ENCODE results near the gene CCSER1.

CCSER1 gene

GRCh38 chr4:90727938-90728337, 600.7 kb downstream of the CCSER1 start:
- no peaks in the 10 kb centered on the region for H4K20me1 ChIP-seq (ENCODE audit: control insufficient read depth, insufficient read depth, low read depth, low read length)
- H3K4me2 ChIP-seq (ENCODE audit: low read length), result no peak overlapping the region
- H3K36me3 ChIP-seq (ENCODE audit: control insufficient read depth, low read length), result no peaks in the 10 kb centered on the region
- H3F3A ChIP-seq (ENCODE audit: control insufficient read depth, insufficient read depth), result no peaks in the 10 kb centered on the region
- H3K79me2 ChIP-seq (ENCODE audit: control insufficient read depth, low read length), result no peaks in the 10 kb centered on the region
- H3K4me1 ChIP-seq (ENCODE audit: control insufficient read depth, low read length), result no peaks in the 10 kb centered on the region
- H3K27me3 ChIP-seq (ENCODE audit: control insufficient read depth, low read length), result no peaks in the 10 kb centered on the region
- no peak overlapping the region for H3K27ac ChIP-seq (ENCODE audit: low read depth, low read length)
- no peaks in the 10 kb centered on the region for H3K9me2 ChIP-seq (replicated peaks; ENCODE audit: control insufficient read depth, low read length)
- no peak for TF ChIP-seq CTCF (IDR thresholded peaks at IDR 0.05; ENCODE audit: low read depth, low read length, poor library complexity, severe bottlenecking)
- no peak for TF ChIP-seq EZH2phosphoT487 (IDR thresholded peaks at IDR 0.05; ENCODE audit: borderline replicate concordance, low read length)
- H3K9me3 ChIP-seq (ENCODE audit: control insufficient read depth, insufficient read depth, low read length), result no peaks in the 10 kb centered on the region
- H3K4me3 ChIP-seq (ENCODE audit: low read length), result no peak overlapping the region

GRCh38 chr4:90730752-90731151, 603.6 kb downstream of the CCSER1 start:
- Histone ChIP-seq H3F3A (ENCODE audit: control insufficient read depth, insufficient read depth) (no peaks in the 10 kb centered on the region), H3K9me2 (replicated peaks; ENCODE audit: control insufficient read depth, low read length) (no peaks in the 10 kb centered on the region)
- TF ChIP-seq EZH2phosphoT487 (IDR thresholded peaks at IDR 0.05; ENCODE audit: borderline replicate concordance, low read length) (no peak), CTCF (IDR thresholded peaks at IDR 0.05; ENCODE audit: low read depth, low read length, poor library complexity, severe bottlenecking) (no peak)

GRCh38 chr4:90733211-90733610, 606.0 kb downstream of the CCSER1 start:
- H3K36me3 ChIP-seq (ENCODE audit: control insufficient read depth, low read length), result no peaks in the 10 kb centered on the region
- TF ChIP-seq EZH2phosphoT487 (IDR thresholded peaks at IDR 0.05; ENCODE audit: borderline replicate concordance, low read length) (no peak), CTCF (IDR thresholded peaks at IDR 0.05; ENCODE audit: low read depth, low read length, poor library complexity, severe bottlenecking) (no peak)
- no peaks in the 10 kb centered on the region for H3K79me2 ChIP-seq (ENCODE audit: control insufficient read depth, low read length)
- H3K27ac ChIP-seq (ENCODE audit: low read depth, low read length), result no peak overlapping the region
- H3K4me1 ChIP-seq (ENCODE audit: control insufficient read depth, low read length), result no peaks in the 10 kb centered on the region
- no peaks in the 10 kb centered on the region for H3K9me2 ChIP-seq (replicated peaks; ENCODE audit: control insufficient read depth, low read length)
- H3F3A ChIP-seq (ENCODE audit: control insufficient read depth, insufficient read depth), result no peaks in the 10 kb centered on the region
- H3K4me3 ChIP-seq (ENCODE audit: low read length), result no peak overlapping the region
- no peaks in the 10 kb centered on the region for H4K20me1 ChIP-seq (ENCODE audit: control insufficient read depth, insufficient read depth, low read depth, low read length)
- no peaks in the 10 kb centered on the region for H3K9me3 ChIP-seq (ENCODE audit: control insufficient read depth, insufficient read depth, low read length)
- no peak overlapping the region for H3K4me2 ChIP-seq (ENCODE audit: low read length)
- H3K27me3 ChIP-seq (ENCODE audit: control insufficient read depth, low read length), result no peaks in the 10 kb centered on the region

More at GRCh38 chr4:90730752-90731151, 603.6 kb downstream of the CCSER1 start:
- Histone ChIP-seq H3K36me3 (ENCODE audit: control insufficient read depth, low read length) (no peaks in the 10 kb centered on the region), H3K4me2 (ENCODE audit: low read length) (no peak overlapping the region), H3K4me3 (ENCODE audit: low read length) (no peak overlapping the region), H3K9me3 (ENCODE audit: control insufficient read depth, insufficient read depth, low read length) (no peaks in the 10 kb centered on the region), H3K27me3 (ENCODE audit: control insufficient read depth, low read length) (no peaks in the 10 kb centered on the region), H4K20me1 (ENCODE audit: control insufficient read depth, insufficient read depth, low read depth, low read length) (no peaks in the 10 kb centered on the region), H3K4me1 (ENCODE audit: control insufficient read depth, low read length) (no peaks in the 10 kb centered on the region), H3K27ac (ENCODE audit: low read depth, low read length) (no peak overlapping the region), H3K79me2 (ENCODE audit: control insufficient read depth, low read length) (no peaks in the 10 kb centered on the region)

- no peaks in the 10 kb centered on the region for H3K36me3 ChIP-seq (ENCODE audit: control insufficient read depth, low read length)
- no peak overlapping the region for H3K4me2 ChIP-seq (ENCODE audit: low read length)
- no peaks in the 10 kb centered on the region for H3K79me2 ChIP-seq (ENCODE audit: control insufficient read depth, low read length)
- no peaks in the 10 kb centered on the region for H3K27me3 ChIP-seq (ENCODE audit: control insufficient read depth, low read length)
- H4K20me1 ChIP-seq (ENCODE audit: control insufficient read depth, insufficient read depth, low read depth, low read length), result no peaks in the 10 kb centered on the region
- no peak overlapping the region for H3K4me3 ChIP-seq (ENCODE audit: low read length)
- TF ChIP-seq CTCF (IDR thresholded peaks at IDR 0.05; ENCODE audit: low read depth, low read length, poor library complexity, severe bottlenecking), result no peak
- TF ChIP-seq EZH2phosphoT487 (IDR thresholded peaks at IDR 0.05; ENCODE audit: borderline replicate concordance, low read length), result no peak
- no peaks in the 10 kb centered on the region for H3K4me1 ChIP-seq (ENCODE audit: control insufficient read depth, low read length)
- H3K9me2 ChIP-seq (replicated peaks; ENCODE audit: control insufficient read depth, low read length), result no peaks in the 10 kb centered on the region
- no peaks in the 10 kb centered on the region for H3F3A ChIP-seq (ENCODE audit: control insufficient read depth, insufficient read depth)
- H3K27ac ChIP-seq (ENCODE audit: low read depth, low read length), result no peak overlapping the region
- no peaks in the 10 kb centered on the region for H3K9me3 ChIP-seq (ENCODE audit: control insufficient read depth, insufficient read depth, low read length)
Measured at GRCh38 chr4:90745176-90745575, 618.0 kb downstream of the CCSER1 start.
